ENCODE results near the gene C11orf54.

The C11orf54 gene

DNA sequence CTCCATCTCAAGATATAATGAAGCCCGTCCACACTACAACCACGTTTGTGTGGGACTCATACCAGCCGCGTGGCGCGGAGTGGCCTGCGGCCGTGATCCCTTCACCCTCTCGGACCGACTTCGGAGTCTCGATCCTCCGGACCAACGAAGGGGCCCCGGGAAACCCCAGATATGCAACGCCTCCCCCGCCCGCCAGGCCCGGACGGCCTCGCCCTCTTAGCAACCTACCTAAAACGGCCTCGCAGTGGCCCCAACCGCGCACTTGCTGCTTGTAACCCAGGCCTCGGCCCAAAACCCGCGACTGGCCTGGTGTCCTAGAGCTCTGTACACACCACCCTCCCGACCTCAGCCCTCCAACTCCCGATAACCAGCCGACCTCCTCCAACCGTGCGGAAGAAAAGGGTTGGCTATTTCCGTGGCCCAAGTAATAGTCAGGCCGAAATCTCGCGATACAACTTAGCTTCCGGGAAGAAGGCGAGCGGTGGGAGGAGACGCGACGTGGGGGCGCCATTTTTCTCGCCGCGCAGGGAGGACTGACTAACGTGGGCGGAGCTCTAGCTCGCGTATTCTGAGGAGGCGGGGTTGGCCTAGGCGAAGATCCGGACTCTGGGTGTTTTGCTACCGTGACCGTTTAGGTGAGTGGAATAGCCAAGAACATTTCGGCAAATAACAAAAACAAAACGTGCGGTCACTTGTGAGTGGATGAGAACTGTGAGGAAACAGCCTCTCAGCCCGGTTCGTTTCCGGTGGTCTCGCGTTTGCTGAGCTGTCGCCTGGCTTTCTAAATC lies at the start of gene C11orf54, which contains the start of gene TAF1D:
C11orf54 (plus strand) TSS at position 579 of the 788 bp plus-strand sequence. CDS start 5,722 bp downstream, outside the sequence.
TAF1D (minus strand) TSS at position 402 of the 788 bp plus-strand sequence. CDS start 2,191 bp downstream, outside the sequence.
- peak; percentile 94 for DNase-seq

- DNase-seq = no peak
Measured at GRCh38 chr11:93694109-93694508, 47.4 kb upstream of the C11orf54 start.

GRCh38 chr11:93694557-93694956 lies 46.9 kb upstream of the C11orf54 start:
- no peak for DNase-seq

GRCh38 chr11:93697611-93698010 lies 43.9 kb upstream of the C11orf54 start:
- DNase-seq = no peak

GRCh38 chr11:93700830-93701229 lies 40.6 kb upstream of the C11orf54 start:
- no peak for DNase-seq

- no peak for DNase-seq
Measured at GRCh38 chr11:93704237-93704636, 37.2 kb upstream of the C11orf54 start.

- DNase-seq = no peak
Measured at GRCh38 chr11:93710239-93710638, 31.2 kb upstream of the C11orf54 start.

GRCh38 chr11:93712678-93713077 lies 28.8 kb upstream of the C11orf54 start:
- no peak for DNase-seq

- no peak for DNase-seq
Measured at GRCh38 chr11:93715797-93716396, 25.6 kb upstream of the C11orf54 start.

- DNase-seq = no peak
Measured at GRCh38 chr11:93717501-93717900, 24.0 kb upstream of the C11orf54 start.

DNA sequence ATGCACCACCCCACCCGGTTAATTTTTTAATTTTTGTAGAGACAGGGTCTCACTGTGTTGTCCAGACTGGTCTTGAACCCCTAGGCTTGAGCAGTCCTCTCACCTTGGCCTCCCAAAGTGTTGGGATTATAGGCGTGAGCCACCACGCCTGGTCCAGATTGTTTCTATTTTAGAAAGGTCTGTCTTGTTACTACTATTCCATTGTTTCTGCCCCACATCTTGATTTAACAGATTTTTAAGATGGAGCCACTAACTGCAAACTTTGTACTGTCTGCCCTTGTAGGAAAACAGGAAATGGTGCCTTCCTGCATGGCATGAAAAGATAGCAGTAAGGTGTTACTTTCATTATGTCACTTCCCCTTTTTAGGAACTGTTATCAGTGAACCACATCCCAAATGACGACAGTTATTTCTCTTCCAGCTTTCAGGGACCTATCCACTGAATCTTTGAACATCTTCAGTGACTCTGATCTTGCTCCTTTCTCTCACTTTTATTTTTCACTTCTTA lies 23.4 kb upstream of the C11orf54 start:
- no peak for DNase-seq

DNA sequence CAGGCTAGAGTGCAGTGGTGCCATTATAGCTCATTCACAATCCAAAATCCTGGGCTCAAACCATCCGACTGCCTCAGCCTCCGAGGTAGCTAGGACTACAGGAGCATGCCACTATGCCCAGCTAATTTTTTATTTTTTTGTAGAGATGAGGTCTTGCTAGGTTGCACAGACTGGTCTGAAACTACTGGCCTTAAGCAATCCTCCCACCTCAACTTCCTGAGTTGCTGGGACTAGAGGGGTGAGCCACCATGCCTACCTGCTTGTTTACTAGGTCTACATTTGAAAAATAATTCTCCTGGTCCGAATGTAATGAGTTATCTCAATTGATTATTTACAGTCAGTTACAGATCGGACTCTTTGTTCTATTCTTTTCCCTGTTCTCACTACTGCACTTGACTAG lies 22.2 kb upstream of the C11orf54 start:
- DNase-seq = no peak

DNA sequence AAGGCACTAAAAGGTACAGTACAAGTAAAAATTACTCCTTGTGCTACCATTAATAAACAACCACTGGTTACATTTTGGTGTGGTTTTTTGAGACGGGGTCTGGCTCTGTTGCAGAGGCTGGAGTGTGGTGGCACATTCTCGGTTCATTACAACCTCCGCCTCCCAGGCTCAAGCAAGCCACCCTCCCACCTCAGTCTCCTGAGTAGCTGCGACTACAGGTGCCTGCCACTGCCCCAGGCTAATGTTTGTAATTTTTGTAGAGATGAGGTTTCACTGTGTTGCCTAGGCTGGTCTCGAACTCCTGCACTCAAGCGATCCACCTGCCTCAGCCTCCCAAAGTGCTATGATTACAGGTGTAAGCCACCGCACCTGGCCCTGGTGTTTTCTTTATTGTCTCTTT lies 20.9 kb upstream of the C11orf54 start:
- DNase-seq = no peak

GRCh38 chr11:93724089-93724488 lies 17.4 kb upstream of the C11orf54 start:
- no peak for DNase-seq

- no peak for DNase-seq
Measured at GRCh38 chr11:93727985-93728791, 13.3 kb upstream of the C11orf54 start.

DNA sequence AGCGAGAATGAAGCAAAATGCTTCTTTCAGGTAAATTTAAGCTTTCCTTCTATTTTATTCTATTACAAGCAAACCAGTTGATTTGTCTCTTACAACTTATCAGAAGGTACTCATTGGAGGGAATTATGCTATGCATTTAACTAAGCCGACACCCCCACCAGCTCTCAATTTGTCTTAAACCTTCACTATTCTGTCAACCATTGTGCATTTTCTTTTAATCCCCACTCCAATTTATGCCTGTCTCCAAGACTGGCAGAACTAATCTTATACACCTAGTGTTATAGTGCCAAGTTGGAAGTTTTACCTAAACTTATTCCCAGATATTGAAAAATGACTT lies 12.7 kb upstream of the C11orf54 start:
- DNase-seq = no peak

- no peak for DNase-seq
Measured at GRCh38 chr11:93729129-93729616, 12.3 kb upstream of the C11orf54 start.

DNA sequence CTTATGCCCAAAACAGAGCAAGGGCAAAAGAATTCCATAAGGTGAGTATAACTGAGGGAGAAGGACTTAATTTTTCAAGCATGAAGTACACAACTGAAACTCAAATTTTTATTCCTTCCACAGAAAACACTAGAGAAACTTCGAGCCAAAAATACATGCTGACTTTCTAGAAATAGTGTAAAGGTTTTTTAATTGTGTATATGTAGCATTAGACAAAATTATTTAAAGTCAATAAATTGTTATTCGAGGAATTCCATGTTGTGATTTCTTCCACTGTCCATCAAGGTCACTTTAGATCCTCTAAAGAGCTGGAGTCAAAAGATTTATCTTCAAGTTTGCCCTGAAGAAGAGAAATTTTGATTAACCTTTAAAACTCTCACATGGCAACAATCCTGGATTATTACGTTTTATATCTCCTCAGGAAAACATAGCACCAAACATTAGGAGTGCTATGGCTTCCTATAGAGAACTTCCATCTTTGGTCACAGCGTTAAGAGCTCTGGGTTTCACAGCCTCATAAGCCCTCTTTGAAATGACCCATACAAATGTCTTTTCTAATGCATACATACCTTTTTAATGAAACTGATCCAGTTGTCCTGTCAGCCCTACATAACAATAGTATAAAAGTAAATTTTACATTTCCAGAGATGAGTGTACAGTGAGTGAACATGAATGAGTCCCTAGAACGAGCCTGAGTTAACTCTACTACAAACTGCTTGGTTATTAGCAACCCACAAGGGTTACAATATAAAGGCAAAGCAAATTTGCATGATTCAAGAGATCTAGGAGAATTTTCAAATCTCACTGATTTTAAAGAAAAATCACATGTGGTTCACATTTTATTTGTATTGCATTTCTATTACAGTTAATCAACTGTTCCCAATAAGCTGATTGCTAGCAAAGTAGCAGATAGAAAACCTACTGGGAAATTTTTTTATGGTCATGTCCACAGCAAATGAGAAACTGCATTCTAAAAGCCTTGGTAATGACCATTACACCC lies 11.1 kb upstream of the C11orf54 start:
- no peak for DNase-seq

- DNase-seq = no peak
Measured at GRCh38 chr11:93732237-93732892, 9.1 kb upstream of the C11orf54 start.

GRCh38 chr11:93733474-93733873 lies 8.0 kb upstream of the C11orf54 start:
- DNase-seq = no peak

All from NCI-H2107 (cell line).